T-helper 9 cell (primary cell): ENCODE data around the gene TMED7.
"Not testable (repeated sequence)": the region's sequence is repeated elsewhere in the genome, so short reads cannot be mapped to it uniquely, and the experiment has no call there.

ENCODE experiments used
- DNase-seq: peaks from one replicate; pipeline ENCODE4 v3.0.0-alpha.2; 2020
- total RNA-seq, 2 donors: gene quantifications; one replicate each; lab custom pipeline; 2026; lab: John Stamatoyannopoulos, UW

Gene TMED7
- 53.0 to 61.5 reads per million in 2 donors for total RNA-seq

- DNase-seq = peak; percentile 100
These were observed at the start of gene TMED7 for GRCh38 chr5:115625579-115626444. TSS of gene TMED7 (minus strand) at chr5:115626036. CDS start at chr5:115625792, 244 bp downstream.

GRCh38 chr5:115674782-115675181 lies 48.9 kb upstream of the TMED7 start:
- DNase-seq = not testable (repeated sequence)

DNA sequence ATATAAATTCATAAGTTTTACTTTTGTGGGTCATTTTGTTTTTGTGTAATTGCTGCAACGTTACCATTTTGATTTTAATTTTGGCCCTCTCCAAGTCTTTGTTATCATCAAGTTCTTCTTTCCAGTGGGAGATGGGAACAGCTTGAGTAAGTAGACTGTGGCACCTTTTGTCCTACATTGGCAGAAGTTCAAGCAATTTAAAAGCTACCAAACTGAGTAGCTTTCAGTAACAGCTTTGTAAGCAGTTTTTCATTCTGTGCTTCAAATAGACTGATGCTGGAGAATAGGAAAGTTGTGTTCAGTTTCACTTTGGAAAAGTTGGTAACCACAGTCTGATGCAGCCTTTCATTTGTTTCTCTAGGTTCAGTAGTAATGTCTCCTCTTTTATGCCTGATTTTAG lies 47.8 kb upstream of the TMED7 start:
- no peak for DNase-seq

DNA sequence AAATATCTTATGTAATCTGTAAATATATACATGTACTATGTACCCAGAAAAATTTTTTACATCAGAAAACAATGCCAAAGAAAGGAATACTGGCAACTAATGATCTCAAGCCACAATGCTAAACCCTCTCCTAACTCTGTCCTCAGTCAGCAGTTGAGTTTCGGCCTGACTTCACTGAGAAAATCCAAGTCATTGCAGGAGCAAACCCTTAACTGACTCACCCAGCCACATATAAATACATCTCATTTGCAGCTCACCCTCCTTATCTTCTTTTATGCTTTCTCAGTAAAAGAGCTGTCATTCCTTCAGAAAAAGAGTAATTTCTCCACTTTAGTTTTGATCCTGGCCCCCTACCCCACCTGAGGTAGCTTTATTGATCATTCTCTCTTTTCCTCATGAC lies 46.1 kb upstream of the TMED7 start:
- DNase-seq = no peak

- DNase-seq = no peak
These were observed 40.2 kb upstream of the TMED7 start for GRCh38 chr5:115666023-115666422.

DNA sequence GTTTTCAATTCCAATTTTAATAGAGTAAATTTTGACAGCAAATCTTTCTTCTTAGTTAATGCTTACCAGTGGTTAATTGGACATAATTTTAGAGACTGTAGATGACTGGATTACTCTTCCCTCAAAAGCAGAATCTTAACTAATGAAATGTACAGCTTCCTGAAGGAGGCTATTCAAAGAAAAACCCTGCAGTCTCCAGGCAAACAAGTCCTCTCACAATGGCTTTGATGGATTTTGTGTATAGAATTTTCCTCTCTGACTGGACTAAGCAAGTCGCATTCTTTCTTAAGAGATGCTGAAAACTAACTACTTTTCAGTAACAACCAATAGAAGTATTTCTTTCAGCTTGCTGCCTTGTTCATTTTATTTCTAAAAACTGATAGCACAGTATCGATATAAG lies 35.7 kb upstream of the TMED7 start:
- no peak for DNase-seq

DNA sequence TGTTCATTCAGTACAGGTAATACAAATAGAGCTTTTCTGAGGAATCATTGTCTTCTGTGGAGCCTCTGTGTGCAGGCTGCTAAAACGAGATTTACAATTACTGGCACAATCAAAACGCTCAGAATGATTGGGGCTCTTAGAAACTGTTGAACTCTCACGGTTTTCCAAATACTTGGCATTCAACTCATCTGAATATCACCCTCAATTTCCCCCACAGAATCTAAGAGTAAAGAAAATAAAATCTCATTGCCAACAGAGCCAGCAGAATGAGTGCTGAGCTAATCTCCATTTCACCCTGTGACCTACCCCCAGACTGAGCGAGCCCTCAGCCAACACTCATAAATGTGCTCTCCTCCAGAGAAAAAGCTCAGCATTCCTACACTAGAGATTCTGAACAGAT lies 35.3 kb upstream of the TMED7 start:
- no peak for DNase-seq

DNA sequence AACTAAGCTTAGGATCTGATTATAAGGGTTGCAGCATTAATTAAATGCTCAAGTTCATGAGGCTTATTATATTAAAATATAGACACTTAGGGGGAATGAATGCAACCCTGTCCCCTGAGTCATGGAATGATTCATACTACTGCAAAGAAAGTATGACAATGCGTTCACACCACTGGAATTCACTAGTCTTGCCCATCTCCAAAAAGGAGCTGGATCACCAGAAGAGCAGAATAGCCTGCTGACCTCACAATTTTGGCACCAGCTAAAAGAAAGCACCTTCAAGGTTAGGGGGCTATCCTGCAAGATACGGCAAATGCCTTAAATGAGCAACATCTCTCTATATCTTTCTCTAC lies 32.0 kb upstream of the TMED7 start:
- DNase-seq = no peak

GRCh38 chr5:115657125-115657880 lies 31.5 kb upstream of the TMED7 start:
- DNase-seq = no peak

DNA sequence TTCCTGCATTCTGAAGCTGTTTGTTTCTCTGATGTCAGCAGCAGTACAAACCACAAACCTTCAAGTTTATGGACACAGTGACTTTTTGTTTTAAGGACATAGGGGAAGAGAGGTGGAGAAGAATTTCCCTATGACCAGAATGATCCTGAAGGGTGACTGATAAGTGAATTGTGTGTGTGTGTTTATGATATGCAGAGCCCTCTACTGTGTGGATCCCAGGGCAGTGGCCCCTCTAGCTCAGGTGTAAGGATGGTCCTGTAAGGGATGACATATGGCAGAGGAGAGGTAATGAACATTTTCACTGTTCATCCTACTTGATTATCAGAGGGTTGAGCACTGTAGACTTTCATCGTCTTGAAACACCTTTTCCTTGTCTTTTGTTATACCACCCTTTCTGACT lies 30.6 kb upstream of the TMED7 start:
- no peak for DNase-seq

DNA sequence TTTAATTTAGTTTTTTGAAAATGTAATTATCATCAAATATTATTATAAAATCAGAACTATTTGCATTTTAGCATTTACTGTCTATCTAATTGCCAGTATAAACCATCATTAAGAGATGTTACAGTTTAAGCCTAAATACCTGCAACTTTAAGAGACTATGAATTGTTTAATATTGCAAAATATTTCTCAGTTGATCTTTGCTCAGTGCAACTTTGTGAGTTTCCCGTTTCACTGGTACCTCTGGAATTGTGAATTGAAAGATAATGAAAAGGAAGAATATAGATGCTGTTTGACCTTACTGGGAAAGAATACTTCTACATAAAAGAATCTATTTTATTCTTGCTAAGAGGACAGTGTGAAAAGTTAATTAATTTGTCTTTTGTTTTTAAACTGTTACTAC lies 30.2 kb upstream of the TMED7 start:
- DNase-seq = no peak

DNA sequence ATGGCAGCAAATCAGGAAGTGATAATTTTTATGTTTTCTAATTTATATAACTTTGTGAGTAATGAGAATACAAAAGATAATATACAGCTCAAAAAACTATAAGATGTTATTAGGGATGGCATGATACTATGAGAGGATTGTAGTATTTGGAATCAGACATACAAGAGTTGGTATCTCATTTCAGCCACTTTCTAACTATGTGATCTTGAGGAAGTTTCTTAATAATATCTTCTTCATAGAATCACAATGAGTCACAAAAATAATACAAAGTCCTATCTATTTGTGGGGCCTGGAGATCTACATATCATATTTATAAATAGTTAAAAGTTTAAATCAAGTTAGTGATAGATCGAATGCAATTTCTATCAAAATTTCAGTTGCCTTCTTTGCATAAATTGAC lies 23.7 kb upstream of the TMED7 start:
- DNase-seq = no peak

GRCh38 chr5:115648056-115648455 lies 22.2 kb upstream of the TMED7 start:
- no peak for DNase-seq

GRCh38 chr5:115645386-115645785 lies 19.6 kb upstream of the TMED7 start:
- not testable (repeated sequence) for DNase-seq

DNA sequence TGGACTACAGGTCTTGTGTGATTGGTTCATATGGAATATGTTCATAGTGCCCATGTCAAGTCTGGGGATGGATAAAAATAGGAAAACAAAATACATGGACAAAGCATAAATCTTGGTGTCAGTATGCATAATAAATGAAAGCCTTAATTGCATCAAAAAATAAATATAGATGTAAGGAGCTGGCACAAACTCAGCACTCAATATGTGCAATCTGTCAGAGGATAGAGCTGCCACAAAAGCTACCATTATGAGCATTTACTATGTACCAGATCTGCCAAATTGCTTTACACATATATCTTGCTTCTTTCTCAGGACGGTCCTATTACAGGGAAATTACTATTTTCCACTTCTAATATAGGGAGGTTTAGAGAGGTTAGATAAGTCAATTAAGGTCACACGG lies 18.2 kb upstream of the TMED7 start:
- no peak for DNase-seq

GRCh38 chr5:115641948-115642347 lies 16.1 kb upstream of the TMED7 start:
- DNase-seq = no peak

DNA sequence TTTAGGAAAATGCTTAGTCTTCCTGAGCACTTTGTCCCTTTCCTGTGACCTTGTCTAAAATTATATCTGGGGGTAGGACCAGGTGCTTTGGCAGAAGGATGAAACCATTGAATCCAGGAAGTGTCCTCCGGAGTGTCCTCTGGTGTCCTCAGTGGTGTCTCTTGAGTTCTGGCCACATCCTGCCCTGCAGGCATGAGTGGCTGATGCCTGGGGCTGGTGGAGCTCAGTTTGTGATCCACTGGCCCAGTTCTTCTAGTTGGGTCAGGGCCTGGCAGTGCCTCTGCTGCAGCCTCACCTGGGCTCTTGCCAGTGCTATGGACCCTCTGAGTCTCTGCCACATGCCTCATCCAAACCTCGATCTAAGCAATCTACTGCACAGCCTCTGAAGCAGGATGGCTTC lies 14.4 kb upstream of the TMED7 start:
- no peak for DNase-seq

- DNase-seq = no peak
These were observed 13.5 kb upstream of the TMED7 start for GRCh38 chr5:115639377-115639776.

DNA sequence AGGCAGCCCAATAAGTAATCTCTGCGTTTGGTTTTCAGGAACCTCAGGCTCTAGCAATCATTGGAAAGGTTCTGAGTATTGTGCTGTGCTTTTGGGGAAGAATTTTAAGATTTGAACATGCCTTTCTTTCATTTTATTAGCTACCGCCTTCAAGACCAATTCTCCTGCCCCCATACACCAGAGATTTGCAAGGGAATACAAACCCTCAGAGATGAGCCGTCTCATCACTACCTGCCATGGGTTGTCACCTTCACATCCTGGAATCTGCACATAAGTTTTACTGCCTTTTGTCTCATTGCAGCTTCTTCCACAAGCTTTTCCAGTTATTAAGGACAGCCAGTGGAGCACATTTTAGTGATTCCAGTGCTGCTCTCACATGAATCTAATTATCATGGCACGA lies 11.7 kb upstream of the TMED7 start:
- no peak for DNase-seq

- no peak for DNase-seq
These were observed 10.2 kb upstream of the TMED7 start for GRCh38 chr5:115636008-115636407.

- DNase-seq = peak; percentile 76
These were observed 8.7 kb upstream of the TMED7 start for GRCh38 chr5:115634343-115635132.

DNA sequence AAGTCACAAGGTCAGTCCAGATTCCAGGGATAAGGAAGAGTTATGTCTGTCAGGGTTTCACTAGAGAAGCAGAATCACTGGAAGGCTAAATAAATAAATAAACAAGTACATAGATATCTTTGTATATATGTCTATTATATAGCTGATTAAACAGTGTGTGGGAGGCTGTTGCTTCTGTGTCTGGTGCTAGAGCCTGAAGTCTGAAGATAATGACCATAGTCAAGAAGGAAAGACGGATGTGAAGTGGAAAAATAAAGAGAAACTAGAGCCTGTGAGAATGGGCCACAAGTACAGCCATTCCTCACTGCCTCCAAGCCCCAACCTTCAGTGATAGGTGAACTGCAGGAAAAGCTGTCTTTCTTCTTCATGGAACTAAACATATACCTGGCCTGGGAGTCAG lies 4.1 kb upstream of the TMED7 start:
- no peak for DNase-seq

GRCh38 chr5:115627295-115627865 lies 1.5 kb upstream of the TMED7 start:
- DNase-seq = no peak
